ENCODE results near the gene OR51E2.
"Not testable (repeated sequence)": the region's sequence is repeated elsewhere in the genome, so short reads cannot be mapped to it uniquely, and the experiment has no call there.

DNA sequence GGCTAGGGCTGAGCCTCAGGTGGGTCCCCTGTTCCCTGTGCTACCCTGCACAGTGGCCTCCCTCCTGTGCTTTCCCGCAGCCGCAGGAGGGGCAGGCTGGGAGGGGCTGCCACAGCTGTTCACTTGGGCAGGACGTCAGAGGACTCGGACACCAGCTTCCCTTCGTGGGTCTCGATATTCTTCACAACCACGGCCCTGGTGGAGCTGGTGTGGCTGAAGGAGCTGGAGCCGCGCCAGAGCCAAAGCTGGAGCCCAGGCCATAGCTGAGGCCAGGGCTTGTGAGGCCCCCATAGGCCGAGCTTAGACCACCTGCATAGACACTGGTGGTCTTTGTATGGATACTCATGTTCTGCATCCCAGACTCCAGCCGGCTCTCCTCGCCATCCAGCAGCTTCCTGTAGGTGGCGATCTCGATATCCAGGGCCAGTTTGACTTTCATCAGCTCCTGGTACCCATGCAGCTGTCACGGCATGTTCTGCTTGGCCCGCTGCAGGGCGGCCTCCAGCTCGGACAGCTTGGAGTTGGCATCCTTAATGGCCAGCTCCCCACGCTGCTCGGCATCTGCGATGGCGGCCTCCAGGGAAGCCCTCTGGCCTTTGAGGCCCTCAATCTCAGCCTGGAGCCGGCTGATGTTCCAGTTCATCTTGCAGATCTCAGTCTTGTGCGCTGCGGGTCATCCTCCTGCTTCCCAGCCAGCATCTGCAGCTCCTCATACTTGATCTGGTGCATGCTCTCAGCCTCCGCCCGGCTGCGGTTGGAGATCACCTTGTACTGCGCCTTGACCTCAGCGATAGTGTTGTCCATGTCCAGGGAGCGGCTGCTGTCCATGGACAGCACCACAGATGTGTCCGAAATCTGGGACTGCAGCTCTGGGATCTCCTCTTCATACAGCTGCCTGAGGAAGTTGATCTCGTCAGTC lies 25.2 kb upstream of the OR51E2 start:
- TF ChIP-seq GLIS1 (tag by site-specific recombination; IDR thresholded peaks at IDR 0.05), result not testable (repeated sequence)
- TF ChIP-seq, protein P1, sequence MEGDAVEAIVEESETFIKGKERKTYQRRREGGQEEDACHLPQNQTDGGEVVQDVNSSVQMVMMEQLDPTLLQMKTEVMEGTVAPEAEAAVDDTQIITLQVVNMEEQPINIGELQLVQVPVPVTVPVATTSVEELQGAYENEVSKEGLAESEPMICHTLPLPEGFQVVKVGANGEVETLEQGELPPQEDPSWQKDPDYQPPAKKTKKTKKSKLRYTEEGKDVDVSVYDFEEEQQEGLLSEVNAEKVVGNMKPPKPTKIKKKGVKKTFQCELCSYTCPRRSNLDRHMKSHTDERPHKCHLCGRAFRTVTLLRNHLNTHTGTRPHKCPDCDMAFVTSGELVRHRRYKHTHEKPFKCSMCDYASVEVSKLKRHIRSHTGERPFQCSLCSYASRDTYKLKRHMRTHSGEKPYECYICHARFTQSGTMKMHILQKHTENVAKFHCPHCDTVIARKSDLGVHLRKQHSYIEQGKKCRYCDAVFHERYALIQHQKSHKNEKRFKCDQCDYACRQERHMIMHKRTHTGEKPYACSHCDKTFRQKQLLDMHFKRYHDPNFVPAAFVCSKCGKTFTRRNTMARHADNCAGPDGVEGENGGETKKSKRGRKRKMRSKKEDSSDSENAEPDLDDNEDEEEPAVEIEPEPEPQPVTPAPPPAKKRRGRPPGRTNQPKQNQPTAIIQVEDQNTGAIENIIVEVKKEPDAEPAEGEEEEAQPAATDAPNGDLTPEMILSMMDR (tag by site-specific recombination; IDR thresholded peaks at IDR 0.05), result not testable (repeated sequence)
- TF ChIP-seq, protein P2, sequence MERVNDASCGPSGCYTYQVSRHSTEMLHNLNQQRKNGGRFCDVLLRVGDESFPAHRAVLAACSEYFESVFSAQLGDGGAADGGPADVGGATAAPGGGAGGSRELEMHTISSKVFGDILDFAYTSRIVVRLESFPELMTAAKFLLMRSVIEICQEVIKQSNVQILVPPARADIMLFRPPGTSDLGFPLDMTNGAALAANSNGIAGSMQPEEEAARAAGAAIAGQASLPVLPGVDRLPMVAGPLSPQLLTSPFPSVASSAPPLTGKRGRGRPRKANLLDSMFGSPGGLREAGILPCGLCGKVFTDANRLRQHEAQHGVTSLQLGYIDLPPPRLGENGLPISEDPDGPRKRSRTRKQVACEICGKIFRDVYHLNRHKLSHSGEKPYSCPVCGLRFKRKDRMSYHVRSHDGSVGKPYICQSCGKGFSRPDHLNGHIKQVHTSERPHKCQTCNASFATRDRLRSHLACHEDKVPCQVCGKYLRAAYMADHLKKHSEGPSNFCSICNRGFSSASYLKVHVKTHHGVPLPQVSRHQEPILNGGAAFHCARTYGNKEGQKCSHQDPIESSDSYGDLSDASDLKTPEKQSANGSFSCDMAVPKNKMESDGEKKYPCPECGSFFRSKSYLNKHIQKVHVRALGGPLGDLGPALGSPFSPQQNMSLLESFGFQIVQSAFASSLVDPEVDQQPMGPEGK (tag by site-specific recombination; IDR thresholded peaks at IDR 0.05), result not testable (repeated sequence)
